GM13976 (cell line): ENCODE measurements around the gene UGT1A9.

ENCODE experiments used
- DNase-seq: peaks from one replicate; pipeline ENCODE4 v3.0.0; 2012; ENCODE audit warnings: low spot score
- in situ Hi-C: fragments of 300-500 bp; cut with MboI; formaldehyde crosslinking; loops from one replicate; pipeline ENCODE4 v1.12.0; 2022; ENCODE audit warnings: low sequenced_read_pairs, mixed read lengths, inconsistent platforms; ENCODE audit not compliant: unreplicated experiment
- TF ChIP-seq, protein P1 (sequence below): IDR thresholded peaks from 2 replicates; pipeline ENCODE4 v1.5.1; 2012; ENCODE audit warnings: borderline replicate concordance, mild to moderate bottlenecking; ENCODE audit not compliant: insufficient read depth; ENCODE audit errors: extremely low read depth, missing control alignments, control extremely low read depth

Gene UGT1A9

DNA sequence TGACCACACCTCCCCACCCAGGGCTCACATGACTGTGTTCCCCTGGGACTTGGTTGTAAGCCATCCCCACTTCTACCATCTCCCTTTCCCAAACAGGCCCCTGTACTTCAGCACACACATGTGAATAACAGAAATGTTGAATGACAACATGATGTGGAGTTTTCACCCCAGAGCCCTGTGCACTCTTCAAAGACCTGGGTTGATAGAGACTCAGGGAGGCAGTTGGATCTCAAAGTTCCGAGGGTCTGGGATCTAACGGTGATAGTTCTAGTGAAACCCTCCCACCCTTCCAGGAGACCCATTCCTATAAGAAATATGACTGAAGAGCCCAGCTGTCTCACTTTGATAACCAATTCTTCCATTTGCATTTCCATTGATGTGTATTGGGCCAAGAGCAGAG lies 106.3 kb downstream of the UGT1A9 start, which contains the start of gene MROH2A:
TSS of gene MROH2A (plus strand) at position 301 of the 400 bp plus-strand sequence. CDS start 1,029 bp downstream, outside the sequence.
- DNase-seq: no peak
- in situ Hi-C loops: no loop called here
- TF ChIP-seq, protein P1, sequence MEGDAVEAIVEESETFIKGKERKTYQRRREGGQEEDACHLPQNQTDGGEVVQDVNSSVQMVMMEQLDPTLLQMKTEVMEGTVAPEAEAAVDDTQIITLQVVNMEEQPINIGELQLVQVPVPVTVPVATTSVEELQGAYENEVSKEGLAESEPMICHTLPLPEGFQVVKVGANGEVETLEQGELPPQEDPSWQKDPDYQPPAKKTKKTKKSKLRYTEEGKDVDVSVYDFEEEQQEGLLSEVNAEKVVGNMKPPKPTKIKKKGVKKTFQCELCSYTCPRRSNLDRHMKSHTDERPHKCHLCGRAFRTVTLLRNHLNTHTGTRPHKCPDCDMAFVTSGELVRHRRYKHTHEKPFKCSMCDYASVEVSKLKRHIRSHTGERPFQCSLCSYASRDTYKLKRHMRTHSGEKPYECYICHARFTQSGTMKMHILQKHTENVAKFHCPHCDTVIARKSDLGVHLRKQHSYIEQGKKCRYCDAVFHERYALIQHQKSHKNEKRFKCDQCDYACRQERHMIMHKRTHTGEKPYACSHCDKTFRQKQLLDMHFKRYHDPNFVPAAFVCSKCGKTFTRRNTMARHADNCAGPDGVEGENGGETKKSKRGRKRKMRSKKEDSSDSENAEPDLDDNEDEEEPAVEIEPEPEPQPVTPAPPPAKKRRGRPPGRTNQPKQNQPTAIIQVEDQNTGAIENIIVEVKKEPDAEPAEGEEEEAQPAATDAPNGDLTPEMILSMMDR: no peak

DNA sequence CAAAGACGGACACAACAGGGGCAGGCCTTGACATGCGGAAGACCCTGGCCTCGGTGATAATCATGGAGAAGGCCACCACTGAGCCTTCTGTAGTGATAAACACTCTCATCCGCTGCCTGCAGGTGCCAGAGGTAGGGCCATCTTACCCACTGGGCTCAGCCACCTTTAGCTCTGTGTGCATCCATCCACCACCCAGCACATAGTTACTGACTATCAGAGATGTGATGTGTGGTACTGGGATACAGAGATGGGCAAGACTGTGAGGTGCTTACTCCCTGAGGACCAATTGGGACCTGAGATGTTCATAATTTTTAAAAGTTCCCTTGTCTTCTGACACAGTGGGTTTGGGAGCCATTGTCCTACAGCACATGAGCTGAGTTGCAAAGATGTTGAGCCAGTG lies 108.0 kb downstream of the UGT1A9 start:
- TF ChIP-seq, protein P1: no peak
- in situ Hi-C loops: no loop called here
- no peak for DNase-seq

DNA sequence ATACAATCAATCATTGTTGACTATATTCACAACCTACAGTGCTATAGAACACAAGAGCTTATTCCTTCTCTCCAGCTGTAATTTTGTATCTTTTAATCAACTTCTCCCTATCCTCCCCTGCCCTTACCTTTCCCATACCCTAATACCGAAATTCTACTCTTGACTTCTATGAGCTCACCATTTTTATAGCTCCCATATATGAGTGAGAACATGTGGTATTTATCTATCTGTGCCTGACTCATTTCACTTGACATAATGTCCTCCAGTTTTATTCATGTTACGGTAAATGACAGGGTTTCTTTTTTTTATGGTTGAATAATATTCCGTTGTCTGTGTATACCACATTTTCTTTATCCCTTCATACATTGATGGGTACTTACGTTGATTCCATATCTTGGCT lies 109.1 kb downstream of the UGT1A9 start:
- in situ Hi-C loops: no loop called here
- TF ChIP-seq, protein P1: no peak
- DNase-seq: no peak

DNA sequence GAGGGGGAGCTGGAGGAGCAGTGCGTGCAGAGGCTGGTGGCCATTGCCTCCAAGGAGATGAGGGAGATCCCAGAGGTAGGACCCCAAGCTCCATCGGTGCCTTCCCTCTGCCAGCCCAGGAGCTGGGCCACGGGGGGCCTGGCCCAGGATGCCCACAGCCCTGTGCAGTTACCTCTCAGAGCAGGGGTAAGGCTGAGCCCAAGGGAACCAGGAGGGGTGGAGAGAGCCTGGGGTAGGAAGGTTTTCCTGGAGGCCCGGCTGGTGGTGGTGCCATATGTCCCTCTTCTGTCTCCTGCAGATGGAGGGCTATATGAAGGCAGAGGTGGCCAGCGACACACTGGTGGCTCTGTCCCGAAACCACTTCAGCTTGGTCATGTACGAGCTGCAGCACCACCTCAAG lies 117.9 kb downstream of the UGT1A9 start:
- in situ Hi-C loops: no loop called here
- no peak for DNase-seq
- TF ChIP-seq, protein P1: no peak

DNA sequence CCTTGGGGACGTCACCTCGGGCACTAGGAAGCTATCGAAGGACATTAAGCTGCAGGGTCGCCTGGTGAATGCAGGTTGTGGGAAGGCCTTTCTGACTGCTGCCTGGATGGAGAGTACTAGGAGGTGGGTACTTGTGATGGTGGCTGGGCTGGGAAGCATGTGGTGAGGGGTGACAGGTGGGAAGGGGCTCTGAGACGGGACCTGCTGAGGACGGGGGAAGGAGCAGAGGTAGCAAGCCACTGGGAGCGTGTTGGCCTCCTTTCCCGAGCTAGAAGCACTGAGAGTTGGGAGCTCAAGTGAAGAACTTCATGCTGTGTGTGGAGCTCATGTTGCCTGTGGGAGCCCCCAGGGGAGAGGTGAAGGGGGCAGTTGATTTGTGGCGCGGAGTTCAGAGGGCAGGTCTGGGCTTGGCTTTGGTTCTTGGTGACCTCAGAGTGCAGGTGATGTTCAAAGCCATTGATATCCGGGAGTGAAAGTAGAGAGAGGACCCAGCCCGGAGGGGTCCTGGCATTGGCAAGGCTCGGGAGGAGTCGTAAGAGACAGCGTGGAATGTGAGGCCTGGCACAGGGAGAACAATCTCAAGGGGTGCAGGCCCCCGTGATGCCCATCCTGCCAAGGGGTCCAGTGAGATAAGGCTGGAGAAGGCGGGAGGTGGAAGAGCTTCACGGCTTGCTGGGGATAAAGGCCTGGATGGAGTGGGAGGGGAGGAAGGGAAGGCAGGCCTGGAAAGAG lies 119.6 kb downstream of the UGT1A9 start:
- TF ChIP-seq, protein P1: no peak
- no peak for DNase-seq
- in situ Hi-C loops: no loop called here

DNA sequence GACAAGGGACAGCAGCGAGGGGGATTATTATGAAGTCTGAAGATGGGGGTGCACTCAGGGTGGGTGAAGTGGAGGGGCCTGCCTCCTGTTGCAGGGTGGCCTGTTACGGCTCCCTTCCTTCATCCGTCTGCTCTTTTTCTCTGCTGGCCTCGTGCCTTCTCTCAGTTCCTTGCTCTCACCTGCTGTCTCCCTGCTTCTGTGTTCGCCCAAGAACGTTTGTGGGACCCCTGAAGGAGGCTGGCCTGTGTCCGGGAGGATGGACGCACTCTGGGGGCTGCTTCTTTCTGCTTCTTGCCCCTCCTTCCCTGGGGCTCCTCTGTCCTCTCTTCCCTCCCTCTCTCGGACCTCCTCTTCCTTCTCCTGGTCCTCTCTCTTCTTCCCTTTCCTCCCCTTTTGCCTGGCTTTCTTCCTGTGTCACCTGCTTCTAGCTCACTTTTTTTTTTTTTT lies 120.2 kb downstream of the UGT1A9 start:
- DNase-seq: no peak
- TF ChIP-seq, protein P1: no peak
- in situ Hi-C loops: no loop called here
